Measurements from ENCODE around the gene FBXO36. TPM values are rescaled to one million over a fixed set of nuclear protein-coding genes. Genes with fewer than 3 reads are reported as not detected.

The FBXO36 gene
- total and polyA plus RNA-seq, 2 of the 13 experiments (the other 11 are each of a cell fraction or from before 2014, with no cell fraction given): 2.8 TPM

DNA sequence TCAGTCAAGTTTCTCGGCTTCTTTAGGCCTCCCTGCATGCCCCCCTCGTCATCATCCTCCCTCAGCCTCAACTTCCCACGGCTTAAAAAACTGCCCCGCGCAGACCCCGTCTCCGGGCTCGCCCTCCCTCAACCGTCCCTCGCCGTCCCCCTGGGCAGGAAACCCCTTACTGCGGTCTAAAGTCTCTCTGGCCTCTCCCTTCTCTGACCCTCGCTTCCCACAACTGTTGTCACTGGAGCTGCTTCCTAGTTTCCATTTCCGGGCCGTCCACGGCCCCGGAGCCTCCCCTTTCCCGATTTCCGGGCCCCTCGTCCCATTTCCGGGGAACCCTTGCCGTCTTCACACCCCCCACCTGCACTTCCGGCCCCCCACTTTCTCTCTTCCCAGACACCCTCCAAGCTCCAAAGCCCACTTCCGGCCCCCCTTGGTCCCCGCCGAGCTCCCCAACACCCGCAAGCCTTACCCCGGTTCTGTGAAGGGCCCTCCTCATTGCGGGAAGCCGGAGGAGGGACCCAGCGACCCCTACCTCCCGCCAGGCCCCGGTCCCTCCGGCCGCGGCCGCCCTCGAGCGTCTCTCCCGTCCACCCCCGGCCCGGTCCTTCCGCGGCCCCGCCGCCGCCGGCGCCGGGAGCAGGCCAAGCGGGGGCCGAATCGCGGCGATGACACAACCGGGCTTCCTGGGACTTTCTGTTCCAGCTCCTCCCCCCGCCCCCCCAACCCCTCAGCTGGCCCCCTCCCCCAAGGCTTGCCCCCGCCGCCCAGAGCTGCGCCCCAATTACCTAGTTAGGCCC lies 1.0 kb upstream of the FBXO36 start (continued):
- no peak for TF ChIP-seq ZNF768 (CRISPR knock-in tag; IDR thresholded peaks at IDR 0.05)
- TF ChIP-seq SAP130 (CRISPR knock-in tag; IDR thresholded peaks at IDR 0.05; ENCODE audit: low read depth): peak; percentile 94
- TF ChIP-seq RARA (CRISPR knock-in tag; IDR thresholded peaks at IDR 0.05): peak; percentile 37
- no peak for TF ChIP-seq ZNF607 (CRISPR knock-in tag; IDR thresholded peaks at IDR 0.05; ENCODE audit: borderline replicate concordance)
- no peak for TF ChIP-seq ZNF17 (CRISPR knock-in tag; IDR thresholded peaks at IDR 0.05)
- TF ChIP-seq NKX3-1 (CRISPR knock-in tag; IDR thresholded peaks at IDR 0.05): no peak
- TF ChIP-seq ATF2 (CRISPR knock-in tag; IDR thresholded peaks at IDR 0.05): peak; percentile 40; the same call in 1 of the 2 replicates
- peak; percentile 68; the same call in 1 of the 2 replicates for TF ChIP-seq TBX2 (CRISPR knock-in tag; IDR thresholded peaks at IDR 0.05; ENCODE audit: borderline replicate concordance)
- TF ChIP-seq RXRB (CRISPR knock-in tag; IDR thresholded peaks at IDR 0.05; ENCODE audit: borderline replicate concordance): no peak; the same call in 1 of the 2 replicates
- no peak for TF ChIP-seq ZSCAN12 (CRISPR knock-in tag; IDR thresholded peaks at IDR 0.05)
- TF ChIP-seq, protein P1, sequence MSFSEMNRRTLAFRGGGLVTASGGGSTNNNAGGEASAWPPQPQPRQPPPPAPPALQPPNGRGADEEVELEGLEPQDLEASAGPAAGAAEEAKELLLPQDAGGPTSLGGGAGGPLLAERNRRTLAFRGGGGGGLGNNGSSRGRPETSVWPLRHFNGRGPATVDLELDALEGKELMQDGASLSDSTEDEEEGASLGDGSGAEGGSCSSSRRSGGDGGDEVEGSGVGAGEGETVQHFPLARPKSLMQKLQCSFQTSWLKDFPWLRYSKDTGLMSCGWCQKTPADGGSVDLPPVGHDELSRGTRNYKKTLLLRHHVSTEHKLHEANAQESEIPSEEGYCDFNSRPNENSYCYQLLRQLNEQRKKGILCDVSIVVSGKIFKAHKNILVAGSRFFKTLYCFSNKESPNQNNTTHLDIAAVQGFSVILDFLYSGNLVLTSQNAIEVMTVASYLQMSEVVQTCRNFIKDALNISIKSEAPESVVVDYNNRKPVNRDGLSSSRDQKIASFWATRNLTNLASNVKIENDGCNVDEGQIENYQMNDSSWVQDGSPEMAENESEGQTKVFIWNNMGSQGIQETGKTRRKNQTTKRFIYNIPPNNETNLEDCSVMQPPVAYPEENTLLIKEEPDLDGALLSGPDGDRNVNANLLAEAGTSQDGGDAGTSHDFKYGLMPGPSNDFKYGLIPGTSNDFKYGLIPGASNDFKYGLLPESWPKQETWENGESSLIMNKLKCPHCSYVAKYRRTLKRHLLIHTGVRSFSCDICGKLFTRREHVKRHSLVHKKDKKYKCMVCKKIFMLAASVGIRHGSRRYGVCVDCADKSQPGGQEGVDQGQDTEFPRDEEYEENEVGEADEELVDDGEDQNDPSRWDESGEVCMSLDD (CRISPR knock-in tag; IDR thresholded peaks at IDR 0.05; ENCODE audit: borderline replicate concordance): peak; percentile 99
- no peak for TF ChIP-seq MZF1 (CRISPR knock-in tag; IDR thresholded peaks at IDR 0.05; ENCODE audit: borderline replicate concordance)
- TF ChIP-seq, protein P2, sequence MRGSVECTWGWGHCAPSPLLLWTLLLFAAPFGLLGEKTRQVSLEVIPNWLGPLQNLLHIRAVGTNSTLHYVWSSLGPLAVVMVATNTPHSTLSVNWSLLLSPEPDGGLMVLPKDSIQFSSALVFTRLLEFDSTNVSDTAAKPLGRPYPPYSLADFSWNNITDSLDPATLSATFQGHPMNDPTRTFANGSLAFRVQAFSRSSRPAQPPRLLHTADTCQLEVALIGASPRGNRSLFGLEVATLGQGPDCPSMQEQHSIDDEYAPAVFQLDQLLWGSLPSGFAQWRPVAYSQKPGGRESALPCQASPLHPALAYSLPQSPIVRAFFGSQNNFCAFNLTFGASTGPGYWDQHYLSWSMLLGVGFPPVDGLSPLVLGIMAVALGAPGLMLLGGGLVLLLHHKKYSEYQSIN (CRISPR knock-in tag; IDR thresholded peaks at IDR 0.05; ENCODE audit: borderline replicate concordance): no peak
- no peak for TF ChIP-seq MLXIP (CRISPR knock-in tag; IDR thresholded peaks at IDR 0.05; ENCODE audit: borderline replicate concordance)
- TF ChIP-seq CENPX (CRISPR knock-in tag; IDR thresholded peaks at IDR 0.05): no peak
- no peak for TF ChIP-seq CSRNP2 (CRISPR knock-in tag; conservative IDR thresholded peaks at IDR 0.05; ENCODE audit: low read depth)
- no peak for TF ChIP-seq TEAD3 (CRISPR knock-in tag; optimal IDR thresholded peaks at IDR 0.05; ENCODE audit: borderline replicate concordance)
- TF ChIP-seq, protein P3, sequence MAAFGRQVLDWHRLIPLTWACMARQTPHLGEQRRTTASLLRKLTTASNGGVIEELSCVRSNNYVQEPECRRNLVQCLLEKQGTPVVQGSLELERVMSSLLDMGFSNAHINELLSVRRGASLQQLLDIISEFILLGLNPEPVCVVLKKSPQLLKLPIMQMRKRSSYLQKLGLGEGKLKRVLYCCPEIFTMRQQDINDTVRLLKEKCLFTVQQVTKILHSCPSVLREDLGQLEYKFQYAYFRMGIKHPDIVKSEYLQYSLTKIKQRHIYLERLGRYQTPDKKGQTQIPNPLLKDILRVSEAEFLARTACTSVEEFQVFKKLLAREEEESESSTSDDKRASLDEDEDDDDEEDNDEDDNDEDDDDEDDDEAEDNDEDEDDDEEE (CRISPR knock-in tag; IDR thresholded peaks at IDR 0.05): no peak

All from HepG2 (cell line).